Right lobe of liver (tissue), 6 donors: ENCODE results near the gene HDAC1. TPM values are rescaled to one million over a fixed set of nuclear protein-coding genes. Genes with fewer than 3 reads are reported as not detected.

Experiments
- ATAC-seq, 4 donors: fragments of 200-7000 bp; cut with Tn5 transposase; one replicate each; pipeline ENCODE4 v1.9.1; 2020; ENCODE audit warnings: mild to moderate bottlenecking in 4 of 4, moderate library complexity in 4 of 4
- DNase-seq, 3 donors: peaks; one replicate each; pipeline ENCODE4 v3.0.0-alpha.2; 2020
- H3K27ac ChIP-seq, 3 donors: fragments of 200-600 bp; one replicate each; pipeline ENCODE4 v1.8.0; 2022
- H3K27me3 ChIP-seq, 2 donors: fragments of 200-600 bp; one replicate each; pipeline ENCODE4 v1.8.0; 2022
- H3K36me3 ChIP-seq, 4 donors: fragments of 200-600 bp; sonication (generic) in 1 of 4; one replicate each; pipeline versions ENCODE4 v1.5.1 to v1.8.0; 2017 to 2022; ENCODE audit warnings: control low read depth in 1 of 4
- H3K4me1 ChIP-seq, 4 donors: fragments of 200-600 bp; sonication (generic) in 1 of 4; one replicate each; pipeline versions ENCODE4 v1.5.1 to v1.8.0; 2017 to 2022; ENCODE audit warnings: control low read depth in 1 of 4
- H3K4me3 ChIP-seq, 3 donors: fragments of 200-600 bp; one replicate each; pipeline ENCODE4 v1.8.0; 2022
- H3K9me3 ChIP-seq, 4 donors: fragments of 200-600 bp; sonication (generic) in 1 of 4; one replicate each; pipeline versions ENCODE4 v1.5.1 to v1.8.0; 2017 to 2022; ENCODE audit warnings: control low read depth in 1 of 4
- CTCF ChIP-seq, 4 donors: fragments of 200-600 bp in 3 of 4; fragments of 450-650 bp in 1 of 4; IDR thresholded peaks; one replicate each; pipeline versions ENCODE4 v1.5.1 to v1.8.0; 2016 to 2022; ENCODE audit warnings: antibody characterized with exemption in 4 of 4, mild to moderate bottlenecking in 2 of 4
- POLR2A ChIP-seq: fragments of 450-650 bp; IDR thresholded peaks from one replicate; pipeline ENCODE4 v1.6.1; 2017; ENCODE audit warnings: antibody characterized with exemption, mild to moderate bottlenecking
- WGBS: methylation state at CpG from one replicate; pipeline ENCODE4 v1.1.6; 2018; ENCODE audit warnings: low coverage, low lambda C conversion rate; ENCODE audit not compliant: insufficient coverage; ENCODE audit errors: missing lambda C conversion rate; 5-methylcytosine and 5-hydroxymethylcytosine counted together
- intact Hi-C, 2 donors: fragments of 100-400 bp; cut with DNase I; formaldehyde crosslinking; loops; one replicate each; pipeline versions ENCODE4 v1.11.2 to v1.14.1; 2022
- total RNA-seq, 6 experiments: library from RNA; depleted of rRNA in 2 of 6; stranded (reverse); fragments of >200 nt in 2 of 6; fragmentation: NEBNext Ultra II Directional in 3 of 6; extraction: Animal tissue kit (Norgen Biotek cat#: 25700) in 3 of 6; gene quantifications; one replicate each; pipeline versions ENCODE4 v1.1.0 to v1.2.4, GENCODE V29; 2016 to 2023
- donor health status: DM: no; HTN: yes; CAD: no.
- donor health status: DM: no; HTN: no; CAD: no.
- donor health status: DM: no; HTN: no; CAD: no.
- donor health status: DM: no; HTN: yes; CAD: no.
- donor health status: DM: no; HTN: yes; CAD: no.

The HDAC1 gene
- total RNA-seq, 6 experiments from 2014 or later = 24.0 to 40.6 (median 32.4) TPM

GRCh38 chr1:32321712-32322291 is 29.9 kb downstream of the HDAC1 start:
- Histone ChIP-seq H3K4me3 (no peak overlapping the region), H3K36me3 (peaks cover 0 to 34% (median 10%) of the 10 kb centered on the region in 4 donors), H3K4me1 (peaks cover 0 to 28% (median 12%) of the 10 kb centered on the region in 4 donors), H3K27ac (peak overlapping the region in 2 of 3 donors; percentile 23 to 67), H3K9me3 (no peaks in the 10 kb centered on the region), H3K27me3 (no peaks in the 10 kb centered on the region)
- no peak for TF ChIP-seq POLR2A
- TF ChIP-seq CTCF (IDR thresholded peaks at IDR 0.05) = no peak
- intact Hi-C loops = no loop called here
- peak; percentile 97 to 99 (median 98) for ATAC-seq
- DNase-seq = peak in 2 of 3 donors; percentile 63 to 78
- WGBS = 16% methylated on average over 5 of the region's 5 CpGs

- Histone ChIP-seq H3K4me1 (peaks cover 0 to 8% (median 3%) of the 10 kb centered on the region in 4 donors), H3K27ac (no peak overlapping the region), H3K9me3 (no peaks in the 10 kb centered on the region), H3K27me3 (no peaks in the 10 kb centered on the region), H3K4me3 (no peak overlapping the region), H3K36me3 (peaks cover 0 to 60% (median 27%) of the 10 kb centered on the region in 4 donors)
- DNase-seq (no peak), ATAC-seq (no peak)
- intact Hi-C loops = no loop called here
- TF ChIP-seq POLR2A = no peak
- no peak for TF ChIP-seq CTCF (IDR thresholded peaks at IDR 0.05)
- no CpG with 5 or more reads among the region's 11 CpGs for WGBS
These were observed 35.3 kb downstream of the HDAC1 start for GRCh38 chr1:32327204-32327603.

- ATAC-seq = no peak
- TF ChIP-seq CTCF (IDR thresholded peaks at IDR 0.05) = no peak
- TF ChIP-seq POLR2A = no peak
- Histone ChIP-seq H3K27me3 (no peaks in the 10 kb centered on the region), H3K9me3 (no peaks in the 10 kb centered on the region), H3K4me3 (no peak overlapping the region), H3K36me3 (peaks cover 0 to 65% (median 23%) of the 10 kb centered on the region in 4 donors), H3K4me1 (peaks cover 0 to 7% (median 0%) of the 10 kb centered on the region in 4 donors), H3K27ac (no peak overlapping the region)
- 80% methylated on average over 4 of the region's 4 CpGs for WGBS
- intact Hi-C loops = no loop called here
- DNase-seq = no peak
These were observed 38.1 kb downstream of the HDAC1 start for GRCh38 chr1:32329931-32330466.

DNA sequence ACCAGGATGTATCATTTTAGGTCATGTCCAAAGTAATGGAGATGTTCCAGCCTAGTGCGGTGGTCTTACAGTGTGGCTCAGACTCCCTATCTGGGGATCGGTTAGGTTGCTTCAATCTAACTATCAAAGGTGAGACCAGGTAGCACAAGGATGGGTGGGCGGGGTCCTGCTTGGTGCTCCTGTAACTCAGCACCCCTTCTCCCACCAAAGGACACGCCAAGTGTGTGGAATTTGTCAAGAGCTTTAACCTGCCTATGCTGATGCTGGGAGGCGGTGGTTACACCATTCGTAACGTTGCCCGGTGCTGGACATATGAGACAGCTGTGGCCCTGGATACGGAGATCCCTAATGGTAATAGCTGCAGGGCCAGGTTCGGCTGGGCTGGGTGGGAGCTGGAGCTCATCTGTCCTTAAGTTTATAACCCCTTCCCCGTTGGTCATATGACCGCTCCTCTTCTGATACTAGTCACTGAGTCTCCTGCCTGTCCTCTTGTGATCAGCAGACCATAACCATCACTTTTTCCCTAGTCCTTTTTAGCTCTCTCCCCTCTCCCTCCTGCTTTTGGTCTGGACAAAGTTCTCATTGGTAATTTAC is 38.8 kb downstream of the HDAC1 start:
- ATAC-seq = no peak
- Histone ChIP-seq H3K27ac (no peak overlapping the region), H3K27me3 (no peaks in the 10 kb centered on the region), H3K4me1 (peaks cover 0 to 9% (median 0%) of the 10 kb centered on the region in 4 donors), H3K4me3 (no peak overlapping the region), H3K36me3 (peaks cover 0 to 63% (median 20%) of the 10 kb centered on the region in 4 donors), H3K9me3 (no peaks in the 10 kb centered on the region)
- 88% methylated on average over 3 of the region's 12 CpGs for WGBS
- intact Hi-C loops = no loop called here
- TF ChIP-seq CTCF (IDR thresholded peaks at IDR 0.05) (no peak), POLR2A (no peak)
- no peak for DNase-seq
